NCI-H1105 treated with DMSO at 0.1 percent for 48 hours (cell line): ENCODE data around the gene SLC35F1.
"Not testable (repeated sequence)": the region's sequence is repeated elsewhere in the genome, so short reads cannot be mapped to it uniquely, and the experiment has no call there.

Experiments used
- DNase-seq: peaks from one replicate; lab custom pipeline; 2025; lab: John Stamatoyannopoulos, UW

The SLC35F1 gene

DNA sequence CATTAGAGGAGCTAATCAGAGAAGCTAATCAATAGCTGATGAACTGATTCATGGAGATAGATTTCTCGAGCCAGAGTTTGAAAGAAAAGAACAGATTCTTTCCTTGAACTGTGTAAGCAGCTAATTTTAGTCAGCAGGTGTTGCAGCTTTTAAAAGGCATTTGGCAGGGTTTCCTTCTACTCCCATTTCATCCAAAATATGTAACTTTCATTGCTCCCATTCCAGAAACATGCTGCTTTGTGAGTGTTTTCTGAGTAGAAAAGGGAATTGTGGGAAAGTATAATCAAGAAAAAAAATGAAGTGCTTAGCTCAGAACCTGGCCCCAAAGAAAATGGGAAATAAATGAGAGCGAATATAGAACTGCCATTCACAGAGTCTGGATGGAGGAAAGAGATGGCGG, 20.8 kb downstream of the SLC35F1 start:
- DNase-seq, result no peak

DNA sequence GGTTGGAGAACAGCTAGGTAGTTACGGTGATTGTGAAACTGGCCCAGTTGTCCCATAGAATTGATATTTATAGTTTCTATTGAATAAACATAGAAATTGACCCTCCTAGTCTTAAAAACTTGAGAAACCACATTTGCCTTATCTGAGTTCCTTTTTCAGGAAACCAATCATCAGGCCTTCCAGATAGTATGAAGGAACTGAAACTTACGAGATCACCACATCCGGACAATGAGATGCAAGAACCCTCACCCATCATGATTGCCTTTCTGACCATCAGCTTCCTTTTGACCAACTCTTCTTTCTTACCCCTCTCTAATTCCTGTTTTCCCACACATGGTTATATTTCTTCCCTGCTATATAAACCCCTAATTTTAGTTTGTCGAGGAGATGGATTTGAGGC, 21.8 kb downstream of the SLC35F1 start:
- no peak for DNase-seq

DNA sequence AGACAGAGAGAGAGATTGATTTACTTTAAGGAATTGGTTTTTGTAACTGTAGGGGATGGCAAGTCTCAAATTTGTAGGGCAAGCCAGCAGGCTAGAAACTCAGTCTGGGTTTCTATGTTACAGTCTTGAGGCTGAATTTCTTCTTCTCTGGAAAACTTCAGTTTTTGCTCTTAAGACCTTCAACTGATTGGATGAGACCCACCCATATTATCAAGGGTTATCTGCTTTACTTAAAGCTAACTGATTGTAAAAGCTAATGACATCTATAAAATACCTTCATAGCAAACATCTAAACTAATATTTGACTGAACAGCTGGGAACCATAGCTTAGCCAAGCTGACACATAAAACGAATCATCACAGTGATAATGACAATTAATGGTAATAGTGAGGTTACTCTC, 22.4 kb downstream of the SLC35F1 start:
- no peak for DNase-seq

DNA sequence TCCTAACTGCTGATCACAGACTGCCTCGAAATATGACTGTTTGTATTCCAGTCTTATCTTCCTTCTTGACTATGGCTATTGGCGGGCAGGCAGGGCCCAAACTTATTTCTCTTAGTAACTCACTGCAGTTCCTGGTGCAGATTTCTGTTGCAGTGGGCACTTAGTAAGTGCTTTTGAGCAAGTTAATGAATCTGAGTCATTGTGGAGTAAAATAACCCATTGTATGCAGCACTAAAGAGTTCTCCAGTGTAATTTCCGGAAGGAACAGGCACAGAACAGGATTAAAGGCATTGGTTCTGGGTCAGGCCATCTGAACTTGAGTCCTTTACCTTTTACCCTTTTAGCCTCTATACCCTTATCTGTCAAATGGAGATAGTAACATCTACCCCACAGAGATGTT, 23.6 kb downstream of the SLC35F1 start:
- DNase-seq, result no peak

DNA sequence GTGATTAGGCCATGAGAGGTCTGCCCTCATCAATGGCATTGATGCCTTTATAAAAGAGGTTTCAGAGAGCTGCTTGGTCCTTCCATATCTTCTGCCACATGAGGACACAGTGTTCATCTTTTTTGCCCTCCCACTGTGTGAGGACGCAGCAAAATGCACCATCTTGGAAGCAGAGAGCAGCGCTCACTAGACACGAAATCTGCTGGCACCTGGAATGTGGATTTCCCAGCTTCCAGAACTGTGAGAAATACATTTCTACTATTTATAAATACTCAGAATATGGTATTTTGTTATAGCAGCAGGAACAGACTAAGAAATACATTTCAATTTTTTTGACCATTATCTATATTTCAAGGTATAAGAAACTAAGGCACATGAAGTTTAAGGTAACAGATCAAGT, 24.9 kb downstream of the SLC35F1 start:
- no peak for DNase-seq

DNA sequence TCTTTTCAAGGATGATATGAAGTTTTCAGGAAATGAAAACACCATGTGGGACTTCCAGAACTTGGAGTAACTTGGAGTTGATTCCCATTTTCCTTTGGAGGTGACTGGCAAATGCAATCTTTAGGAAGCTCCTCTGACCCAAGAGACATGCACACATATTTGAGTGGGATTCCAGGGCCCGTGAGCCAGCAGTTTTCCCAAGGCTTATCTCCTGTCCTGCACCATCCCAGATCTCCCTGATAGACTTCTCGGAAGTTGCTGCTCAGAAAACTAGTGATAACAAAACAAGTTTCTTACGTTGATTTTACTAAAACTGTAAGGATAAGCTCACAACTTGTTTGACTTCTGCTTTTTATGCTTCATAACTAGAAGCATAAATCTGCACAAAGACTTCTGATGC, 25.6 kb downstream of the SLC35F1 start:
- DNase-seq, result no peak

DNA sequence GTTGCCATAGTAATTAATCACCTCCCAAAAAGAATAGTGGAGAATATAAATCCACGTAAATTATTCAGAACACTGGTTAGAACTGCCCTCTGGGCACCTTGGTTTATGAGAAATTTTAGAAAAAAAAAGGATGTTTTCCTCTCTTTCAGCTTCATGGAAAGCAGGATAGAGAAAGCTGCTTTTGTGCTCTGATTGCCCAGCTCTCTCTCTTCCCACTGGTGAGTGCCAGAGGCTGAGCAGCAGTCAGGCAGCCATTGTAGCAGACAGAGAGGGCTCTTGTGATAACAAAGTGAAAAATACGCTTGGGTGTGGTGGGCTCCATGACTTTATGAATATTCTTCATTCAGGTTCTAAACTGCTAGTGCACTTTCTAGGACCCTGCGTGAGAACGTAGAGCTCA, 26.4 kb downstream of the SLC35F1 start:
- DNase-seq, result peak; percentile 6

DNA sequence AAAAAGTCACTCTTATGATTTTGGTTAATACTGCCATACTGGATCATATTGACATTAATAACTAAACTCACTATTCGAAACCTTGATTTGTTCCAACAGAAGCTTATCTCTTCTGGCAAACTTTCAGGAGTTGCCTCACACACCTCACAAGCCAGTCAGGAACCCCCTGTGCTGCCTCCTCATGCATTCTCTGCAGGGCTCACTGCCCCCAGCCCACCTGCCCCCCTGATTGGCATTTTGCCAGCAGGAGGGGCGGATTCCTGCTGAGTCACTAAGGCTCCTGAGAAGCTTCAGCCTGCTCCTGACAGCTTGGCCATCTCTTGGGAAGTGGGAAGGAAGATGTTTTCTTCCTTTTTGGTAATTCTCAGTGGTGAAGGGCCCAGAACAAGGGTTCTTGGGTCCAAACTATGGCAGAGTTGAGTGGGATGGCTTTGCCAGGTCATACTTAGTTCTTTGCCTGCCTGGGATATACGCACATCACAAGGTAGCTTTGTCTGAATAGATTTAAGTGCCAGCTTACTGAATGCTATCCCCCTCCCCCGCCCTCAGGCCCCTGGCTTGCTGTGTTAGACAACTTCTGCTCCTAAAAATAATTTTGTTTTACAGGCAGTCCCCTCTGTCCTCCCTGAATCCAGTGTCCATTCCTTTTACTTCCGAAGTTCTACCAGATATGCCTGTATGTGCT, 31.4 kb downstream of the SLC35F1 start:
- peak; percentile 38 for DNase-seq

DNA sequence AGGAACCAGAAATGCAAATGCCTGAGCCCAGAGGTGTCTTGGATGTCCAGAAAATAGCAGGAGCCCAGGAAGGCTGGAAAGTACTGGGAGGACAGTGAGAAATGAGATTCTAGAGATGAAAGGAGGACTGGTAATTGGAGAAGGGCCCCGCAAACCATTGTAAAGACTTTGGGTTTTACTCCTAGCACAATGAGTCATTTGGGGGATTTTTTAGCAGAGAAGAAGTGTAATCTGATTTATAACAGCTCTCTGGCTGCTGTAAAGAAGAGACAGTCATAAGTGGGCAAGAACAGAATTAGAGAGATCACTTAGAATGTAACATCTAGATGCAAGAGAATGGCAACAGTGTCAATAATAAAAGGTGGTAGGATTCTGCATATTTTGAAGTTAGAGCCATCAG, 40.2 kb downstream of the SLC35F1 start:
- no peak for DNase-seq

DNA sequence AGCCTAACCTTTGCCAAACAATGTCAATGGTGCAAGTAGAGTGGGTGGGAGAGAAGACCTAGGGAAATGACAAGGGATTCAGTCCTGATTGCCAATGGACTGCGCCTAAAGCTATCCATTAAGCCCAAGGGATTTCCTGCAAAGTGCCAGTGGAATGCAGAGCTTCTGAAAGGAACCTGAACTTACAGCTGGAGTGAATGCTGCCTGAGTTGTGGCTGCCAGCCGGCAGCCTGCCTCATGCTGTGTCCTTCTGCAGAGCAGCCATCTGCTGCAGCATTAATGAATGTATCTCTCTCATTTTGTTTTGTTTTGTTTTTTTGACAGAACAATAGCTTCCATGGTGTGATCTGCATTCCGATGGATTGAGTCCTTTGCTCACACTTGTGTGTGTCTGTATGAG, 44.7 kb downstream of the SLC35F1 start:
- DNase-seq, result no peak

DNA sequence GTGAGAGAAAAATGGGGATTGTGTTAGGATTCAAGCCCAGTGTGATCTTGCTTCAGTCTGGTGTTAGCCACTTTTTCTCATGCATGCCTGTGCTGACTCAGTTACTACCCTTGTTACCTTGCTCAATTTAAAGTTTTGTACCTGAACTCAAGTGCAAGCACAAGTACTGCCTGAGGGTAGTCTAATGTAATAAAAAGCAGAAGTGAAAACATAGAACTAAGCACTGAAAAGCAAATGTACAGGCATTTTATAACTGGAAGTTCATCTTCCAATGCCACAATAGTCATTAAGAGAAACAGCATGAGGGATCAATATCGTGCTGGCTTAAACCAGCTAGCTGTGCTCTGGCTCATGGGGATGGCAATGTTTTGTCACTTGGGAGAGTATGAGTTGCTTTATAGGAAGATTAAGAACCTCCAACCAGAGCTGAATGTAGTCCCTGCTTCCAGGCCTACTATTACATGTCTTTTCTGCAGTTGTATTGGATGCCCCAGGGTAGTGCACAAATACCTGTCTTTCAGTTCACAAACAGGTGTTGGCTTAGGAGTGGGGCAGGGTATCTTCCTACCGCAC, 48.7 kb downstream of the SLC35F1 start:
- no peak for DNase-seq

DNA sequence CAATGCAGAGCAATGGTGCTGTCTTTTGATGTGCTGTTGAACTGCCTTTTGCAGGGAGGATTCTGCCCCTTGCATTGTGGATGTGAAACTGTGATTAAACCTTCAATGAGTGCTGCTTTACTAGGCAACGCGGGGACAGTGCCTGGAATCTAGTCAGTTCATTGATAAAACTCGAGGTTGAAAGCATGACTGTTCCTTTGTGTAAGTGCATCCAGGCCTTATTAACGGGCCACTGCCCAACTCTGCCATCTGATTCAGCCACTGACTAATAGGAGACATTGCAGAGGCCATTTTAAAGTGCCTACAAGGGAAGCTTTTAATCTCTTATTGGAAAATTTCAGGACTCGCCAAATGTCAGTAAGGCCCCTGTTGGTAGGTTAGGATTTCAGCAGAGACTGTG, 49.3 kb downstream of the SLC35F1 start:
- DNase-seq, result no peak

DNA sequence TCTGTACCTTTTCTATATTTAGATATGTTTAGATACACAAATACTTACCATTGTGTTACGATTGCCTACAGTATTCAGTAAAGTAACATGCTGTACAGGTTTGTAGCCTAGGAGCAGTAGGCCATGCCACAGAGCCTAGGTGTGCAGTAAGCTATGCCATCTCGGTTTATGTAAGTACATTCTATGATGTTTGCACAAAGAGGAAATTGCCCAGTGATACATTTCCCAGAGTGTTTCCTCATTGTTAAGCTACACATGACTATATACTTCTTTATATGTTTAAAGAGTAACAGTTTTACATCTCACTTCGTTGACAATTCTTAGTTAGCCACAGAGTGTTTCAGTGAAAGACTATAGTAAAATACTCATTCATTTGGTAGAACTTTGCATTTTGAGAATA, 51.5 kb downstream of the SLC35F1 start:
- DNase-seq, result no peak

DNA sequence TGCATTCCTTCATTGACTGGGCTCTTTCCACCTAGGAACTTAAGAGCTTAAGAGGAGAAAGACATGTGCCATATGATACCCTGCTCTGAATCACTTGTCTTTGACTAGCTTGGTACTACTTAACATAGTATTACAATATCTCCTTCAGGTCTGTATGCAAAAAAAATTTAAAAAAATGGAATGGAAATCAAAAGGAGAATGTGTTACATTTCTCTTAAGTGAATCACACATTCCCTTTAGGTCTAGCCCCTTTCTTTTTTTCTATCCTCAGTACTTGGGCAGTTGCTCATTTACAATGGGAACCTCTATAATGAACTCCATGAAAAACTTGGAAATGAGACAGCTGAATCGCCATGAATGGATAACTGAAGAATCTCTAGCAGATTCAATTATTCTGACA, 53.8 kb downstream of the SLC35F1 start:
- no peak for DNase-seq

DNA sequence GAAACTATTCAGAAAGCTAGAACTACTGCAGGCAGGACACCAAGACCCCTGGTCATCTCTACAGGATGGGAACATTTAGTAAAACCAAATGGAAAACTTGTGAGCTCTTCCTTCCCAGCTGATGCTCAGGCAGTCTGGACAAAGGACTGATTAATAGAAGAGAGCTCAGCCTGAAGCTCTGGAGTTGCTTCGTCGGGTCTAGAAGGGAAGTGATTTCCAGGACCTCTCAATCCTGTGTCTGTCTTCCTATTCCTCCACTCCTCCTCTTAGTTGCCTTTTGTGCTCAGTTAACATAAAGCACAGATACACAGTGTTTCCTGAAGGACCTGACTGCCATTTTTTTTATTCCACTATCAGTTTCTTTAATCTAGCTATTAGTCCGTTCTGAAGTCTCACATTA, 54.2 kb downstream of the SLC35F1 start:
- DNase-seq, result no peak

DNA sequence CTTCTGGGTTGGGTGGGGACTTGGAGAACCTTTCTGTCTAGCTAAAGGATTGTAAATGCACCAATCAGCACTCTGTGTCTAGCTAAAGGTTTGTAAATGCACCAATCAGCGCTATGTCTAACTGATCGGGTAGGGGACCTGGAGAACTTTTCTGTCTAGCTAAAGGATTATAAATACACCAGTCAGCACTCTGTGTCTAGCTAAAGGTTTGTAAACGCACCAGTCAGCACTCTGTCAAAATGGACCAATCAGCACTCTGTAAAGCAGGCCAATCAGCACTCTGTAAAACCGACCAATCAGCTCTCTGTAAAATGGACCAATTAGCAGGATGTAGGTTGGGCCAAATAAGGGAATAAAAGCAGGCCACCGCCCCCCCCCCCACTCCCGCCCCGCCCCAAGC, 58.7 kb downstream of the SLC35F1 start:
- DNase-seq, result not testable (repeated sequence)

DNA sequence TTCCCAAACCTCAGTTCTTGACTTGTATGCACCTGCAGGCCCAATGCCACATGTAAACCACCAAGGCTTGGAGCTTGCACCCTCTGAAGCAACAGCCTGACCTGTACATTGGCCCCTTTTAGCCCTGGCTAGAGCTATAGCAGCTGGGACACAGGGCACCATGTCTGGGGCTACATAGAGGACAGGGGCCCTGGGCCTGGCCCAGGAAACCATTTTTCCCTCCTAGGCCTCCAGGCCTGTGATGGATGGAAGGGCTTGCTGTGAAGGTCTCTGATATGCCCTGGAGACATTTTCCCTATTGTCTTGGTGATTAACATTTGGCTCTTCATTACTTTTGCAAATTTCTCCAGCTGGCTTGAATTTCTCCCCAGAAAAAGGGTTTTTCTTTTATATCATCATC, 64.6 kb downstream of the SLC35F1 start:
- no peak for DNase-seq

DNA sequence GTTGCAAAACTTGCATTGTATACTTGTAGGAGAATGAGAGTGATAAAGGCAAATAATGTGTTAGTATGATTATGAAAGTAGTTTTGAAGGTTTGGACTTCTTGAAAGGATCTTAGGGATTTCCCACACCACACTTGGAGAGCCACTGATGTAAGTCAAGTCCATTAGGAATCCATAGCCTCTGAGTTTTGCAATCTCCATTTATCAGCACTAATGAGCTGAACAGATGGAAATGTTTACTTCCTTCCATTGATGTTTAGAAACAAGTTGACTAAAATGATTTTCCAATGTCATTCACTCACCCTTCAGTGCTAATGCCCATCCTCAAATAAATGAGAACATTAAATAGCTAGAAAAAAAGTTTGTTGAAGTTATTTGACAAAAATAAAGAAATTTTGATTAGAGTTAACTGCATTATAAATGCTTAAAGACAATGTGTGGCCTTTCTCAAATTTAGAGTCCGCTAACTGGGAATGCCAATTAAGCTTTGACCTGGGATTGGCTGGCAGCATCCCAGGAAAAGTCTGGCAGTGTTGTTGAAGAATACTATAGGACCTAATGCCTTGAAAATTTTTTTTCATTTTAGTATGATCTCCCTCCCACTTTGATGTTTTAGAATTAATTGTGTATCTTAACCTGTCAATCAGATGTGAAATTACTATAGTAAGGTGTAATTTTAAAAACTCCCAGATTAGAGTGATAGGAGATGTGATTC, 68.0 kb downstream of the SLC35F1 start:
- DNase-seq, result no peak

DNA sequence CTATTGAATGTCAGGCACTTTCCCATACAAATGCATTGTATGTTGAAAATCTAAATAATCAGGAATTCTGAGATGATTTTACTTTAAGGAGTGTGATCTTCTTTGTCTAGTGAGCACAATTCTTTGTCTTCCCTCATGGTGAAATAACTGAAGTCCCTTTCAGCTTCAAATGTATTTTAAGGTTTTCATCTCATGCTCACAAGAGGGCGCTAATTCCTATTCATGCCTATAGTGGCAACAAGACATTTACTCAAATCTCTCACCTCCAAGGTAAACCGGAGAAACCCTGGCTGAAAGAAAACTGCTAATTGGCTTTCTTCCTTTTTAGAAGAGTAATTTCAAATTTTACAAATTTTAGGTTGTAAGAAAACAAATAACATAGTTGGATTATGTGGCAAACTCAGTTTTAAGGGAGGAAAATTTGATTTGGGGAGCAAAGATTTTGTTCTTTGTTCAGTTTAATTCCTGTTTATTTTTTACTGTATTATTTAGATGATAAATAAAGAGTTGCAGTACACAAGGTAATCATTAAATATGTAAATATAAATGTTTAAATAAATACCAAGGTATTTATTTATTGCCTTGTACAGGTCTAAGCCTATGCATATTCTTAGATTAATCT, 69.1 kb downstream of the SLC35F1 start:
- DNase-seq, result peak; percentile 84

DNA sequence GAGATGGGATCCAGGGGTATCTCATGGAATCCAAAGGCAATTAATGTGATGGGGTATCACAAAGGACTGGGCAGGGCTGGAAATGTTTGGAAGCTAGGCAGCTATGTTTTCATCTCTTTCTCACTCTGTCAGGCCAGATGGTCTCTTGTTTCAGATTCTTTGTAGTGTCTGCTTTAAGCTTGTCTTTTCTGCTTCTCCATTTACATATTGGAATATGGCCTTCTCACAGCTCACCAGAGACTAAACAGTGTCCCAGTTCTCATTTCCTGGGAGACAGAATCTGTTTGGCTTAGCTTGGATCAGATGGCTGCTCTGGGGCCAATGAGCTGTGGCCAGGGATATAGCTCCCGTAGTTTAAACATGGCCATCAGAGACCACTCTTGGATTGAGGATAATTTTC, 78.9 kb downstream of the SLC35F1 start:
- no peak for DNase-seq

DNA sequence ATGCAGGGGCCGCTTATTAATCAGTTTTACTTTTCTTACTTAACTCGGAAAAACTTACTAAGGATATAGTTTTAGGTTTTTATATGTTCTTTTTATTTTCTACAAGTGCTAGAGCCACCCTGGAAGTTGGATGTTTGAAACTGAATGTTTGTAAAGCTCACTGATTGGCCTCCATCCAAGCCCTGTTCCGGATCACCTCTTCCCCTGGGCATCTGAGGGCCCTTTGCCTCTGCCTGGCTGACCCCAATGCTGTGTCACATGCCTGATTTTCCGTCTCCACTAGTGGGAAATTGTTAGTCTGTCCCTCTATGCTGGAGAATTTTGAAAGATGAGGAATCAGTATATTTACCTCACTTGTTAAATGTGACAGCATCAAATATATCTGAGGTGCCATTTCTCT, 79.3 kb downstream of the SLC35F1 start:
- no peak for DNase-seq

DNA sequence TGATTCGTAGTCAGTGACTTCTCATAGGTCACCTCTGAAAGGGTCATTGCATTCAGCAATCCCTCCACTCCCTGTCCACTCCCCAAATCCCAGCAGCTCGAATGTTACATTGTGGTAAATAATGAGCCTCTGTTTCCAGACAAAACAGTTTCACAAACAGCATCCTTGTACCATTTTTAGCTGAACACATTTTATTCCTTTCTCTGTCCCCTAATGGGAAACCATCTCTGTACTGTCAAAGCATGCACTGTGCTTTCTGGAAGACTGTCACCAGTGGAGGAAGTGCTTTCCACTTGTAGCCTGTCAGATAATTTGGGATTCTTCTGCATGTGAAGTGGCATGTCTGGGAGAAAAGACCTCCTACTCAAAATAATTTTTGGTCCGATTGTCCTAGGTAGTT, 82.0 kb downstream of the SLC35F1 start:
- DNase-seq, result no peak

DNA sequence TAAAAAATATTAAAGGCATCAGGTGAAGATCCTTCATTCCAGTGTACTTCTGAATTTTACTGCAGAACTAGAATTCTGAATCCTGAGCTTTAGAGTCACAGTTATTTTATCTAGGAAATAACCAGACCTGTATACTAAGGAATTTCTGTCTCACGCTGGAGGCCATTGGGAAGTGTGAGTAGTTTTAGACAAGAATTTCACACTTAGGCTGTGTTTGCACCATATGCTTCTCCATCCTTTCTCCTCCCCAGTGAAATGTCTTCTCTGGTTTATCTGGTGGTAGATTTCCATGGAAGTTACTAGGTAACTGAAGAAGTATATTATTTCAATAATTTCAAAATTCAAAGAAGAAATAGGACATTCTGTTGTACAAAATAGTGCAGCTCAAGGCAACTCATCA, 83.1 kb downstream of the SLC35F1 start:
- no peak for DNase-seq
